IMR-90 (cell line): ENCODE data around the gene LRRC8C. TPM values are rescaled to one million over a fixed set of nuclear protein-coding genes. Genes with fewer than 3 reads are reported as not detected.

ENCODE experiments used
- ATAC-seq: fragments of 200-7000 bp; cut with Tn5 transposase; 2 replicates; pipeline ENCODE4 v1.9.1; 2020; ENCODE audit warnings: low read depth, mild to moderate bottlenecking, moderate library complexity
- BruUV-seq: library from RNA; stranded (reverse); fragments of 400-500 nt; replicated peaks from 2 replicates; lab custom pipeline; 2021; lab: Mats Ljungman, UMichigan
- CTCF ChIA-PET: fragments of 300-600 bp; formaldehyde crosslinking; extraction: SDS; loops from one replicate; lab custom pipeline; 2021; ENCODE audit warnings: antibody characterized with exemption; lab: Yijun Ruan, JAX
- POLR2A ChIA-PET: fragments of 300-600 bp; sonication (Branson Sonifier 250); formaldehyde crosslinking; loops from one replicate; lab custom pipeline; 2022; ENCODE audit warnings: antibody characterized with exemption; ENCODE audit not compliant: unreplicated experiment; lab: Charles Lee
- DNase-seq: peaks from one replicate; pipeline ENCODE4 v3.0.0; 2013
- H2AFZ ChIP-seq: replicated peaks from 2 replicates; pipeline ENCODE3; 2013; ENCODE audit warnings: low read length, mild to moderate bottlenecking; ENCODE audit not compliant: poor library complexity
- H2AK5ac ChIP-seq: 2 replicates; pipeline ENCODE4 v1.6.1; 2013; ENCODE audit warnings: low read depth, low read length, inconsistent platforms
- H2AK9ac ChIP-seq: replicated peaks from 2 replicates; pipeline ENCODE3; 2013; ENCODE audit warnings: mild to moderate bottlenecking, low read depth, low read length, moderate library complexity; ENCODE audit not compliant: poor library complexity
- H2BK120ac ChIP-seq: 2 replicates; pipeline ENCODE4 v1.6.1; 2013; ENCODE audit warnings: low read depth, low read length, inconsistent platforms
- H2BK15ac ChIP-seq: 3 replicates; pipeline ENCODE4 v1.6.1; 2013; ENCODE audit warnings: low read depth, low read length, inconsistent platforms
- H2BK20ac ChIP-seq: 2 replicates; pipeline ENCODE4 v1.6.1; 2013; ENCODE audit warnings: low read depth, mild to moderate bottlenecking, inconsistent platforms, low read length, moderate library complexity
- H2BK5ac ChIP-seq: 2 replicates; pipeline ENCODE4 v1.6.1; 2013; ENCODE audit warnings: mild to moderate bottlenecking, low read depth, low read length, inconsistent platforms; ENCODE audit not compliant: poor library complexity, severe bottlenecking
- H3K14ac ChIP-seq: replicated peaks from 2 replicates; pipeline ENCODE4 v1.6.1; 2013; ENCODE audit warnings: low read depth, low read length, inconsistent platforms
- H3K18ac ChIP-seq: 2 replicates; pipeline ENCODE4 v1.6.1; 2013; ENCODE audit warnings: low read depth, low read length, control low read depth
- H3K23ac ChIP-seq: 2 replicates; pipeline ENCODE4 v1.6.1; 2013; ENCODE audit warnings: low read depth, low read length, inconsistent platforms
- H3K27ac ChIP-seq: 2 replicates; pipeline ENCODE4 v1.5.1; 2013; ENCODE audit warnings: mild to moderate bottlenecking, control low read depth, low read length; ENCODE audit not compliant: insufficient read depth
- H3K27me3 ChIP-seq: 2 replicates; pipeline ENCODE4 v1.6.1; 2013; ENCODE audit warnings: low read length; ENCODE audit not compliant: control insufficient read depth, insufficient read depth
- H3K36me3 ChIP-seq: 2 replicates; pipeline ENCODE4 v1.6.1; 2013; ENCODE audit warnings: low read length, mixed read lengths; ENCODE audit not compliant: control insufficient read depth, insufficient read depth
- H3K4ac ChIP-seq: 2 replicates; pipeline ENCODE4 v1.6.1; 2013; ENCODE audit warnings: low read depth, low read length, inconsistent platforms
- H3K4me1 ChIP-seq: 2 replicates; pipeline ENCODE4 v1.6.1; 2013; ENCODE audit warnings: low read length, mixed read lengths; ENCODE audit not compliant: control insufficient read depth, insufficient read depth
- H3K4me2 ChIP-seq: 2 replicates; pipeline ENCODE4 v1.6.1; 2013; ENCODE audit warnings: low read depth, mild to moderate bottlenecking, control low read depth, low read length, moderate library complexity
- H3K4me3 ChIP-seq: 2 replicates; pipeline ENCODE4 v1.5.1; 2013; ENCODE audit warnings: low read depth, mild to moderate bottlenecking, control low read depth, low read length, moderate library complexity; ENCODE audit not compliant: insufficient read depth
- H3K56ac ChIP-seq: 2 replicates; pipeline ENCODE4 v1.6.1; 2013; ENCODE audit warnings: low read length, inconsistent platforms; ENCODE audit not compliant: insufficient read depth; ENCODE audit errors: extremely low read depth
- H3K79me1 ChIP-seq, 2 experiments: 2 replicates each; pipeline ENCODE4 v1.6.1; 2013; ENCODE audit warnings: low read length in 2 of 2, inconsistent platforms in 1 of 2, low read depth in 1 of 2
- H3K9ac ChIP-seq: 2 replicates; pipeline ENCODE4 v1.6.1; 2013; ENCODE audit warnings: low read depth, low read length, control low read depth
- H3K9me1 ChIP-seq: 2 replicates; pipeline ENCODE4 v1.6.1; 2013; ENCODE audit warnings: low read length, inconsistent platforms; ENCODE audit not compliant: insufficient read depth
- H3K9me3 ChIP-seq: 2 replicates; pipeline ENCODE4 v1.6.1; 2013; ENCODE audit warnings: low read length; ENCODE audit not compliant: control insufficient read depth, insufficient read depth
- H4K20me1 ChIP-seq: 2 replicates; pipeline ENCODE4 v1.6.1; 2013; ENCODE audit warnings: low read length, inconsistent platforms; ENCODE audit not compliant: insufficient read depth
- H4K5ac ChIP-seq: 2 replicates; pipeline ENCODE4 v1.6.1; 2013; ENCODE audit warnings: mild to moderate bottlenecking, low read depth, low read length, control low read depth
- H4K8ac ChIP-seq, 2 experiments: 2 replicates each; pipeline ENCODE4 v1.6.1; 2013; ENCODE audit warnings: low read depth in 2 of 2, low read length in 2 of 2, control low read depth in 1 of 2, inconsistent platforms in 1 of 2
- H4K91ac ChIP-seq: 2 replicates; pipeline ENCODE4 v1.6.1; 2013; ENCODE audit warnings: low read depth, low read length, inconsistent platforms; ENCODE audit not compliant: insufficient read depth
- CEBPB ChIP-seq: IDR thresholded peaks from 2 replicates; pipeline ENCODE4 v1.6.1; 2012; ENCODE audit warnings: low read depth, low read length, improper control_type of control experiment
- CHD1 ChIP-seq: IDR thresholded peaks from 2 replicates; pipeline ENCODE4 v1.6.1; 2012; ENCODE audit warnings: low read depth, low read length, improper control_type of control experiment
- CTCF ChIP-seq: conservative IDR thresholded peaks from 2 replicates; pipeline ENCODE4 v1.5.1; 2012; ENCODE audit warnings: mild to moderate bottlenecking, low read depth, low read length, improper control_type of control experiment
- FOS ChIP-seq: fragments of 150-350 bp; IDR thresholded peaks from 2 replicates; pipeline ENCODE4 v1.6.1; 2016; ENCODE audit warnings: low read depth, low read length
- MXI1 ChIP-seq: IDR thresholded peaks from 2 replicates; pipeline ENCODE4 v1.6.1; 2012; ENCODE audit warnings: low read depth, mild to moderate bottlenecking, low read length, moderate library complexity, borderline replicate concordance
- NFE2L2 ChIP-seq: fragments of 150-350 bp; IDR thresholded peaks from 2 replicates; pipeline ENCODE4 v1.6.1; 2016; ENCODE audit warnings: low read depth, mild to moderate bottlenecking, low read length
- POLR2A ChIP-seq: IDR thresholded peaks from 2 replicates; pipeline ENCODE4 v1.6.1; 2012; ENCODE audit warnings: mild to moderate bottlenecking, low read depth, low read length
- RAD21 ChIP-seq: IDR thresholded peaks from 2 replicates; pipeline ENCODE4 v1.6.1; 2012; ENCODE audit warnings: low read length, improper control_type of control experiment
- RFX5 ChIP-seq: IDR thresholded peaks from 2 replicates; pipeline ENCODE4 v1.8.0; 2012; ENCODE audit warnings: low read depth, mild to moderate bottlenecking, low read length, moderate library complexity
- SMC3 ChIP-seq: fragments of 150-350 bp; IDR thresholded peaks from 2 replicates; pipeline ENCODE4 v1.6.1; 2016; ENCODE audit warnings: low read depth, mild to moderate bottlenecking, antibody characterized with exemption, low read length, moderate library complexity
- USF2 ChIP-seq: fragments of 150-350 bp; IDR thresholded peaks from 2 replicates; pipeline ENCODE4 v1.6.1; 2017; ENCODE audit warnings: mild to moderate bottlenecking, antibody characterized with exemption, low read length, low read depth
- WGBS, 2 experiments: methylation state at CpG; one replicate each; pipeline versions ENCODE4 v1.1.5 to v1.1.7; 2013; ENCODE audit warnings: missing lambda C conversion rate in 2 of 2; ENCODE audit not compliant: insufficient read length in 1 of 2; ENCODE audit errors: extremely low coverage in 2 of 2; 5-methylcytosine and 5-hydroxymethylcytosine counted together
- dilution Hi-C: fragments of 300-500 bp; cut with HindIII; formaldehyde crosslinking; loops from one replicate; pipeline ENCODE4 v1.14.3; 2018; ENCODE audit warnings: low sequenced_read_pairs; ENCODE audit not compliant: unreplicated experiment
- in situ Hi-C: fragments of 300-500 bp; cut with MboI; formaldehyde crosslinking; loops from 3 replicates; pipeline ENCODE4 v1.14.3; 2019; ENCODE audit warnings: low sequenced_read_pairs, inconsistent platforms, mixed read lengths
- intact Hi-C: fragments of 100-400 bp; cut with micrococcal nuclease; formaldehyde crosslinking; loops from 2 replicates; pipeline ENCODE4 v1.10.0; 2022
- polyA plus RNA-seq, 3 experiments: library from polyadenylated mRNA; depleted of rRNA; stranded (reverse); fragments of >200 nt; gene quantifications; 2 replicates each; pipeline ENCODE4 v1.2.3, GENCODE V29; 2012; ENCODE audit warnings: low replicate concordance in 1 of 3
- total RNA-seq: library from RNA; depleted of rRNA; stranded (reverse); fragments of >200 nt; gene quantifications from 2 replicates; pipeline ENCODE4 v1.2.3, GENCODE V29; 2012
- TF ChIP-seq, protein P1 (sequence below): fragments of 150-350 bp; IDR thresholded peaks from 2 replicates; pipeline ENCODE4 v1.6.1; 2016; ENCODE audit warnings: low read depth, mild to moderate bottlenecking, low read length, moderate library complexity, borderline replicate concordance

LRRC8C gene
- total and polyA plus RNA-seq, 2 of the 4 experiments (the other 2 are of a cell fraction) = 6.5 to 12.9 TPM

- DNase-seq = peak; percentile 36
- Histone ChIP-seq H3K9me1 (no peaks in the 10 kb centered on the region), H4K20me1 (no peaks in the 10 kb centered on the region), H2BK20ac (no peak overlapping the region), H4K8ac (no peak overlapping the region), H3K79me1 (no peaks in the 10 kb centered on the region), H2BK15ac (no peak overlapping the region), H2AK5ac (no peak overlapping the region), H2BK5ac (no peak overlapping the region), H3K9ac (no peak overlapping the region), H4K91ac (no peak overlapping the region), H3K36me3 (no peaks in the 10 kb centered on the region), H3K27ac (no peak overlapping the region), H2AK9ac (no peak overlapping the region), H3K56ac (no peak overlapping the region), H3K23ac (no peak overlapping the region), H3K4ac (no peak overlapping the region), H2AFZ (no peak overlapping the region), H2BK120ac (no peak overlapping the region), H3K18ac (no peak overlapping the region), H3K4me1 (0 out of 2 replicates have a peak, but pooled peaks cover 2% of the 10 kb centered on the region), H3K4me3 (no peak overlapping the region), H3K9me3 (no peaks in the 10 kb centered on the region), H3K4me2 (no peak overlapping the region), H3K27me3 (no peaks in the 10 kb centered on the region), H4K5ac (no peak overlapping the region), H3K14ac (no peak overlapping the region)
- TF ChIP-seq POLR2A = no peak
- no peak for TF ChIP-seq FOS
- TF ChIP-seq, protein P1, sequence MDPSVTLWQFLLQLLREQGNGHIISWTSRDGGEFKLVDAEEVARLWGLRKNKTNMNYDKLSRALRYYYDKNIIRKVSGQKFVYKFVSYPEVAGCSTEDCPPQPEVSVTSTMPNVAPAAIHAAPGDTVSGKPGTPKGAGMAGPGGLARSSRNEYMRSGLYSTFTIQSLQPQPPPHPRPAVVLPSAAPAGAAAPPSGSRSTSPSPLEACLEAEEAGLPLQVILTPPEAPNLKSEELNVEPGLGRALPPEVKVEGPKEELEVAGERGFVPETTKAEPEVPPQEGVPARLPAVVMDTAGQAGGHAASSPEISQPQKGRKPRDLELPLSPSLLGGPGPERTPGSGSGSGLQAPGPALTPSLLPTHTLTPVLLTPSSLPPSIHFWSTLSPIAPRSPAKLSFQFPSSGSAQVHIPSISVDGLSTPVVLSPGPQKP = no peak
- no peak for TF ChIP-seq SMC3
- no peak for TF ChIP-seq USF2
- TF ChIP-seq MXI1 = no peak
- TF ChIP-seq RFX5 = no peak
- TF ChIP-seq NFE2L2 = no peak
- TF ChIP-seq RAD21 = no peak
- no peak for TF ChIP-seq CHD1
- TF ChIP-seq CEBPB = no peak
- no peak for TF ChIP-seq CTCF
- ChIA-PET CTCF (interaction anchor here (1.4 kb wide), 1 partner anchor 10 kb away, joined by 4 read pairs; no protein-coding TSS in a partner anchor), POLR2A (no interaction called here)
- WGBS, 2 experiments = no CpG with 5 or more reads among the region's 4 CpGs
- dilution Hi-C loops = loop anchor here (25.0 kb wide), 1 partner anchor 107 kb away; no protein-coding TSS in a partner anchor
- in situ Hi-C loops = no loop called here
- ATAC-seq = no peak
- intact Hi-C loops = no loop called here
- no TSS peak for BruUV-seq
Observed at GRCh38 chr1:89594096-89594740, 38.7 kb upstream of the LRRC8C start.
